Activated CD8-positive, alpha-beta memory T cell treated with anti-CD3 and anti-CD28 coated beads, Interleukin-2, amount 50 U/mL, for 4 hours (primary cell): ENCODE measurements around the gene HNF4A.

ENCODE experiments used
- DNase-seq: peaks from one replicate; pipeline ENCODE4 v3.0.0-alpha.2; 2020

The HNF4A gene

GRCh38 chr20:44393608-44394451, 38.3 kb downstream of the HNF4A start:
- no peak for DNase-seq

- no peak for DNase-seq
Measured at GRCh38 chr20:44394452-44394701, 38.9 kb downstream of the HNF4A start.

GRCh38 chr20:44394702-44395460, 39.4 kb downstream of the HNF4A start:
- no peak for DNase-seq

GRCh38 chr20:44395461-44396340, 40.2 kb downstream of the HNF4A start:
- DNase-seq = no peak

GRCh38 chr20:44396369-44397130, 41.1 kb downstream of the HNF4A start:
- no peak for DNase-seq

GRCh38 chr20:44398335-44398734, 42.8 kb downstream of the HNF4A start:
- DNase-seq = no peak

- DNase-seq = no peak
Measured at GRCh38 chr20:44399446-44399845, 43.9 kb downstream of the HNF4A start.

- no peak for DNase-seq
Measured at GRCh38 chr20:44400671-44400969, 45.1 kb downstream of the HNF4A start.

- DNase-seq = no peak
Measured at GRCh38 chr20:44400970-44401769, 45.7 kb downstream of the HNF4A start.

- DNase-seq = no peak
Measured at GRCh38 chr20:44401770-44402390, 46.4 kb downstream of the HNF4A start.

GRCh38 chr20:44402391-44403193, 47.1 kb downstream of the HNF4A start:
- no peak for DNase-seq

GRCh38 chr20:44403194-44404112, 48.0 kb downstream of the HNF4A start:
- no peak for DNase-seq

GRCh38 chr20:44404204-44405181, 49.0 kb downstream of the HNF4A start:
- DNase-seq = no peak

GRCh38 chr20:44405257-44405656, 49.8 kb downstream of the HNF4A start:
- no peak for DNase-seq

- DNase-seq = no peak
Measured at GRCh38 chr20:44405785-44406571, 50.5 kb downstream of the HNF4A start.

GRCh38 chr20:44406572-44407137, 51.2 kb downstream of the HNF4A start:
- DNase-seq = no peak
